ENCODE data around the gene AP1G2. TPM values are rescaled to one million over a fixed set of nuclear protein-coding genes. Genes with fewer than 3 reads are reported as not detected.

The AP1G2 gene
- total RNA-seq, 4 donors from 2014 or later = 15.9 to 30.2 (median 20.0) TPM

DNA sequence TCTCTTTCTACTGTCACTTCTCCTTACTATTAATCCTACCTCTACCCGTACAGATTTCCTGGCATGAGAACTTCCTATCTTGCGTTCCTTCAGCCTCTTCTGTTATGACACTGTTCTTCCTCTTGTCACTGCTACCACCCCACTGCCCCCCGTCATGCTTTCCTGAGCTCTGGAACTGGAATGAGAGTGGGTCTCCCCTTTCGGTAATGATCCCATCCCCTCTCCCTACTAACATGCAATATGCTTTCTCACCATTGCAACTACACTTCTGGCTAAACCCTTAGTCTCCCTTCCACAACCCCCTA lies 4.9 kb upstream of the AP1G2 start:
- DNase-seq (ENCODE audit: extremely low spot score) = no peak
- Histone ChIP-seq H3K36me3 (no peaks in the 10 kb centered on the region), H3K4me3 (no peak overlapping the region), H3K27ac (replicated peaks in 1 of 4) (no peak overlapping the region), H3K9me3 (no peaks in the 10 kb centered on the region), H3K27me3 (peaks cover 7 to 63% (median 24%) of the 10 kb centered on the region in 4 donors), H3K4me1 (peaks cover 11 to 34% (median 27%) of the 10 kb centered on the region in 4 donors)
- no peak for TF ChIP-seq POLR2A (IDR thresholded peaks at IDR 0.05; ENCODE audit: low read depth)
- TF ChIP-seq POLR2AphosphoS5 (IDR thresholded peaks at IDR 0.05) = no peak
- TF ChIP-seq, protein P1, sequence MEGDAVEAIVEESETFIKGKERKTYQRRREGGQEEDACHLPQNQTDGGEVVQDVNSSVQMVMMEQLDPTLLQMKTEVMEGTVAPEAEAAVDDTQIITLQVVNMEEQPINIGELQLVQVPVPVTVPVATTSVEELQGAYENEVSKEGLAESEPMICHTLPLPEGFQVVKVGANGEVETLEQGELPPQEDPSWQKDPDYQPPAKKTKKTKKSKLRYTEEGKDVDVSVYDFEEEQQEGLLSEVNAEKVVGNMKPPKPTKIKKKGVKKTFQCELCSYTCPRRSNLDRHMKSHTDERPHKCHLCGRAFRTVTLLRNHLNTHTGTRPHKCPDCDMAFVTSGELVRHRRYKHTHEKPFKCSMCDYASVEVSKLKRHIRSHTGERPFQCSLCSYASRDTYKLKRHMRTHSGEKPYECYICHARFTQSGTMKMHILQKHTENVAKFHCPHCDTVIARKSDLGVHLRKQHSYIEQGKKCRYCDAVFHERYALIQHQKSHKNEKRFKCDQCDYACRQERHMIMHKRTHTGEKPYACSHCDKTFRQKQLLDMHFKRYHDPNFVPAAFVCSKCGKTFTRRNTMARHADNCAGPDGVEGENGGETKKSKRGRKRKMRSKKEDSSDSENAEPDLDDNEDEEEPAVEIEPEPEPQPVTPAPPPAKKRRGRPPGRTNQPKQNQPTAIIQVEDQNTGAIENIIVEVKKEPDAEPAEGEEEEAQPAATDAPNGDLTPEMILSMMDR (IDR thresholded peaks at IDR 0.05) = no peak
- TF ChIP-seq EP300 (IDR thresholded peaks at IDR 0.05) = no peak
- 65% methylated on average over 4 of the region's 4 CpGs for WGBS
- intact Hi-C loops (cut with DNase I) = no loop called here

DNA sequence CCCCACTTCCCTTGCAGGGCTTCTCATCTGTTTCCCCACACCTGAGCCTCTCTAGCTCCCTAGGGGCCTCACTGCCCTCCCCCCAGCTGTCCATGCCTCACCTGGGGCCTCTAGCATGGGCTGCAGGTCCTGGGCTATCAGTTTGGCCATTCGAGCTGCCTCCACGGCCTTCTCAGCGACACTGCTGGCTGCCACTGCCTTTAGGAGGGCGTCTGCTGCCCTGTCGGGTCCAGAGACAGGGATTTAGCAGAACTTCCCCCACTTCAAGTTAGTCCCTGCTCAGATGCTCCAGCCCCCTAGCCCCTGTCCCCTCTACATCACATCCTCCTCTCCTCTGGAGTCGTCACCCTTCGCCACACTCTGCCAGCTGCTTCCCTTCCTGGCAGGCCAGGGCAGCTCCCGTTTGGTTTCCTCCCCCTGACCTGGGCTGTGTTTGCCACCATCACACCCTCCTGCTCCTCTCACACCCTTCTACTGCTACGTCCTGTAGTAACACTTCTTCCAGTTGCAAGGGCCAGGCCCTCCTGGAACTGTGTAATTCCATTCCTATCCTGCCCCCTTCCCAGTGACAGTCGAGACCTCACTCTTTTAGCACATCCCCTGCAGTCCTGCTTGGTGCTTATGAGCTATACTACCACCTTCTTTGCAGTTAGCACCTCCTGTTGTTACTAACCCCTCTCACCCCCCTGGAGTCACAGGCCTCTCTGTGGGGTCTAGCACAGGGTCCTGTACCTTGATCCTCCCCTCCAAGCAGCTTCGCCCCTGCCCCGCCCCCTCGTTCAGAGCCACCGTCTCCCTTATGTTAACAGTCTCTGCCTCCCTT lies 4.3 kb upstream of the AP1G2 start:
- Histone ChIP-seq H3K27me3 (peaks cover 1 to 58% (median 19%) of the 10 kb centered on the region in 4 donors), H3K4me1 (peaks cover 7 to 34% (median 24%) of the 10 kb centered on the region in 4 donors), H3K36me3 (no peaks in the 10 kb centered on the region), H3K27ac (replicated peaks in 1 of 4) (no peak overlapping the region), H3K4me3 (no peak overlapping the region), H3K9me3 (no peaks in the 10 kb centered on the region)
- DNase-seq (ENCODE audit: extremely low spot score) = no peak
- WGBS = 64% methylated on average over 13 of the region's 14 CpGs
- TF ChIP-seq EP300 (IDR thresholded peaks at IDR 0.05) = no peak
- intact Hi-C loops (cut with DNase I) = no loop called here

DNA sequence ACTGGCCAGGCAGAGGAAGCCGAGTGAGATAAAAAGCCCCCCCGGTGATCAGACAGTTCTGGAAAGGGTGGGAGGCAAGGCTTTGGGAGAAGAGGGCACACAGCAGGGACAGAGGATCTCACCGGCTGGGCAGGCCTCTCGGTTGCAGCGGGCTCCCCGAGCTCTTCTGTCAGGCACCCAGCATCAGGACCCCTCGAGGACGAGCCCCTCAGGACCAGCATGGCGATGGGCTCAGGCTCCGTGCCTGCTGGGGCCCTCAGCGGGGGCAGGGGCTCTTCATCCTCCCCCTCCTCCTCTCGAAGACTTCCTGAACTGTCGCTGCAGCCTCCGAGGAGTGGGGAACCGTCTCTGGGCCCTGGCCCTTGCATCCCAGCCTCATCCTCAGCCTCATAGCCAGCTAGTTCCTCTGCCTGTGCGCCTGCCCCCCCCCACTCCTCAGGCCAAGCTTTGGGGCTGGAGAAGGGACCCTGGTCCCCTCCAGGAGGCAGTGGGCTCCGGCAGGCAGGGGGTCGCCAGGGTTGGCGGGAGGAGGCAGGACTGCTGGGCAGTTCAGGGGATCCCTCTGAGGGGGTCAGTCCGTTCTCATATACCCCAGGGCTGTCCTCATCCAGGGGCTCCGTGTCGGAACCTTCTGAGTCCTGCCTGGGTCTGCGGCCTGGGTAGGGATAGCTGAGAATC lies 3.4 kb upstream of the AP1G2 start:
- Histone ChIP-seq H3K4me1 (peaks cover 10 to 32% (median 20%) of the 10 kb centered on the region in 4 donors), H3K9me3 (no peaks in the 10 kb centered on the region), H3K36me3 (peaks cover 0 to 2% (median 0%) of the 10 kb centered on the region in 4 donors), H3K27me3 (peaks cover 0 to 48% (median 9%) of the 10 kb centered on the region in 4 donors), H3K27ac (replicated peaks in 1 of 4) (no peak overlapping the region), H3K4me3 (no peak overlapping the region)
- DNase-seq (ENCODE audit: extremely low spot score) = no peak
- intact Hi-C loops (cut with DNase I) = no loop called here
- TF ChIP-seq EP300 (IDR thresholded peaks at IDR 0.05) = no peak
- TF ChIP-seq, protein P1 (IDR thresholded peaks at IDR 0.05) = no peak
- no peak for TF ChIP-seq POLR2AphosphoS5 (IDR thresholded peaks at IDR 0.05)
- TF ChIP-seq POLR2A (IDR thresholded peaks at IDR 0.05; ENCODE audit: low read depth) = no peak
- WGBS = 89% methylated on average over 10 of the region's 23 CpGs

DNA sequence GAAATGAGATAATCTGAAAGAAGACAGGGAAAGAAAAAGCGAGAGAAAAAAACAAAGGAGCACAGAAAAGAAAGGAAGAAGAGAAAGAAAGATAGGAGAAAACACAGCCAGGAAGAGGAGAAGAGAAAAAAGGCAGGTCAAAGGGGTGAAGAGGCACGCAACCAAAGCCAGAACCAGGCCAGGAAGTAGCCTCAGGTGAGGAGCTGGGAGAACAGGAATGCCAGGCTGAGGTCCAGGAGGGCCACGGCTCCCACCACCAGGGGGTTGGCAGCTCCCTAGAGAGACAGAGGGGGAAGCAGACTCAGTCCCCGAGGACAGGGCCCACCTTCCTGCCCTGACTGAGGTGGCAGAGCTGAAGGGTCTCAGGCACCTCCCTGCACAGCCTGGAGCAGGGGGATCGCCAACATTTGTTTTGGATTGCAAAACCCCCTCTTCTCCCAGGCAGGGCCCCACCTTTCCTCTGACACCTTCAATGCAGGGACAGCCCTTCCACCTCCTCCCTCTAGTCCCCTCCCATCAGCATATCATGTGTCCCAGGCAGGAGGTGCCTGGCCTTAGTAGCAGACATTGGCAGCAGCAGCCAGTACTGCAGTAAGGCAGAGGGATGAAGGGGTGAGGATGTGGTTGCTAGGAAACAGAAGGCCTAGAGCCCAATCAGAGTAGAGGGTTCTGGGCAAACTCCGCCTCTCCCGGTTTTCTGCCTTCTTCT lies 2.0 kb upstream of the AP1G2 start:
- H3K9me3 ChIP-seq = no peaks in the 10 kb centered on the region
- no peak for DNase-seq (ENCODE audit: extremely low spot score)
- peaks cover 0 to 14% (median 8%) of the 10 kb centered on the region in 4 donors for H3K36me3 ChIP-seq
- no peak overlapping the region for H3K27ac ChIP-seq (replicated peaks in 1 of 4)
- H3K4me1 ChIP-seq = peaks cover 10 to 29% (median 17%) of the 10 kb centered on the region in 4 donors
- intact Hi-C loops (cut with DNase I) = no loop called here
- peaks cover 0 to 36% (median 0%) of the 10 kb centered on the region in 4 donors for H3K27me3 ChIP-seq
- 68% methylated on average over 7 of the region's 7 CpGs for WGBS
- TF ChIP-seq POLR2A (IDR thresholded peaks at IDR 0.05; ENCODE audit: low read depth) (no peak), EP300 (IDR thresholded peaks at IDR 0.05) (no peak), POLR2AphosphoS5 (IDR thresholded peaks at IDR 0.05) (no peak)
- TF ChIP-seq, protein P1 (IDR thresholded peaks at IDR 0.05) = no peak
- no peak overlapping the region for H3K4me3 ChIP-seq

Measured in esophagus muscularis mucosa (tissue), 4 donors.